Measurements from ENCODE around the gene CCDC9. TPM values are rescaled to one million over a fixed set of nuclear protein-coding genes. Genes with fewer than 3 reads are reported as not detected.

The CCDC9 gene
- total and polyA plus RNA-seq, 2 of the 13 experiments (the other 11 are each of a cell fraction or from before 2014, with no cell fraction given) = 2.9 to 6.3 TPM

DNA sequence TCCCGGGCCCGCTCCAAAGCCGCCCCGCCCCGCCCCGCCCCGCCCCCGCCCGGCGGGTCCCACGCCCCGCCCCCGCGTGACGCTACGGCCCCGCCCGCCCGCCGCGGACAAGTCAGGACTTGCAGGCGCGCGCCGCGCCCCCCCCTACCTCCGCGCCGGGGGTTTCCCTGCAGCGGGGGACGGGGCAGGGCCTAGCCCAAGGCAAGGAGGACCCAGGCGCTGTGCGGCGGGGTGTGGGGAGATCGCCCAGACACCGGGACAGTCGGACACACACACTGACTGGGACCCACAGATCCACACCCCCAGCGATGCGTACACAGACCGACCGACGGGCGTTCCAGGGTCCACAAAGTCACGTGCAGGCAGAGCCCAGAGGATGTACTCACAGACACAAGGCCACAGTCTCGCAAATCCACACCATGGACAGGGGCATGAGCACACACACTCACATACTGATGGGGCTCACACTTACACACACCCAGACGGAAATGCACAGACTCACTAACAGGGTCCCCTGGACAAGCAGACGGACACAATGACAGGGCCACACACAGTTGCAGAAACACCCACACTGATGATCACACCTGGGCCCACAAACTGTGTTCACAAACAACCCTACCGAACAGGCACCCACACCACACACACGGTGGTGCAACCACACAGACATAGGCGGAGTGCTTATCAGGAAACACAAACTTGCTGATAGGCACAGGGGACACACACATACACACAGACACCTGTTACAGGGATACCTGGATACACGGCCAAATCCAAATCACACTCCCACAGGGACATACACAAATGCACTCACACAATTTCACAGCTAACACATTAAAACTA is 24.9 kb upstream of the CCDC9 start (continued):
- TF ChIP-seq ZNF713 (CRISPR knock-in tag; IDR thresholded peaks at IDR 0.05) = 0 out of 2 replicates have a peak, but pooled peaks have one; percentile 12
- TF ChIP-seq ARID2 (CRISPR knock-in tag; IDR thresholded peaks at IDR 0.05; ENCODE audit: borderline replicate concordance) = no peak
- no peak for TF ChIP-seq PLSCR1 (CRISPR knock-in tag; IDR thresholded peaks at IDR 0.05; ENCODE audit: borderline replicate concordance)
- no peak for TF ChIP-seq EHMT2 (IDR thresholded peaks at IDR 0.05; ENCODE audit: borderline replicate concordance, low read depth, low read length)
- no peak for TF ChIP-seq ZBTB46 (CRISPR knock-in tag; IDR thresholded peaks at IDR 0.05; ENCODE audit: borderline replicate concordance)
- TF ChIP-seq ZNF501 (CRISPR knock-in tag; IDR thresholded peaks at IDR 0.05) = no peak; the same call in 1 of the 2 replicates
- TF ChIP-seq DNMT1 (CRISPR knock-in tag; IDR thresholded peaks at IDR 0.05) = no peak
- TF ChIP-seq ESRRA (CRISPR knock-in tag; IDR thresholded peaks at IDR 0.05; ENCODE audit: low read depth) = no peak; the same call in none of the 2 replicates
- TF ChIP-seq NFE2L1 (CRISPR knock-in tag; IDR thresholded peaks at IDR 0.05; ENCODE audit: borderline replicate concordance) = no peak
- no peak for TF ChIP-seq TAF15 (IDR thresholded peaks at IDR 0.05; ENCODE audit: low read depth, low read length, poor library complexity, severe bottlenecking)
- no peak for TF ChIP-seq MZF1 (CRISPR knock-in tag; IDR thresholded peaks at IDR 0.05; ENCODE audit: borderline replicate concordance)
- no peak for TF ChIP-seq ZNF7 (CRISPR knock-in tag; IDR thresholded peaks at IDR 0.05)
- no peak for TF ChIP-seq MAFK (conservative IDR thresholded peaks at IDR 0.05 in 1 of 2, IDR thresholded peaks at IDR 0.05 in 1 of 2; ENCODE audit: low read length in 2 of 2)
- peak; percentile 65; the same call in 1 of the 2 replicates for TF ChIP-seq ZNF546 (CRISPR knock-in tag; conservative IDR thresholded peaks at IDR 0.05)
- TF ChIP-seq NR2C2 (CRISPR knock-in tag; IDR thresholded peaks at IDR 0.05; ENCODE audit: borderline replicate concordance) = no peak
- TF ChIP-seq NFATC3 (CRISPR knock-in tag; IDR thresholded peaks at IDR 0.05) = no peak
- TF ChIP-seq ZNF788 (CRISPR knock-in tag; IDR thresholded peaks at IDR 0.05; ENCODE audit: borderline replicate concordance) = peak; percentile 67
- TF ChIP-seq, protein P1, sequence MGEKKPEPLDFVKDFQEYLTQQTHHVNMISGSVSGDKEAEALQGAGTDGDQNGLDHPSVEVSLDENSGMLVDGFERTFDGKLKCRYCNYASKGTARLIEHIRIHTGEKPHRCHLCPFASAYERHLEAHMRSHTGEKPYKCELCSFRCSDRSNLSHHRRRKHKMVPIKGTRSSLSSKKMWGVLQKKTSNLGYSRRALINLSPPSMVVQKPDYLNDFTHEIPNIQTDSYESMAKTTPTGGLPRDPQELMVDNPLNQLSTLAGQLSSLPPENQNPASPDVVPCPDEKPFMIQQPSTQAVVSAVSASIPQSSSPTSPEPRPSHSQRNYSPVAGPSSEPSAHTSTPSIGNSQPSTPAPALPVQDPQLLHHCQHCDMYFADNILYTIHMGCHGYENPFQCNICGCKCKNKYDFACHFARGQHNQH (CRISPR knock-in tag; IDR thresholded peaks at IDR 0.05) = no peak
- 0 out of 2 replicates have a peak, but pooled peaks have one; percentile 65 for TF ChIP-seq NPAS2 (CRISPR knock-in tag; IDR thresholded peaks at IDR 0.05; ENCODE audit: borderline replicate concordance)
- no peak for TF ChIP-seq ZSCAN20 (CRISPR knock-in tag; IDR thresholded peaks at IDR 0.05; ENCODE audit: borderline replicate concordance)
- no peak for TF ChIP-seq TMF1 (CRISPR knock-in tag; IDR thresholded peaks at IDR 0.05; ENCODE audit: low read depth)
- TF ChIP-seq BCL3 (CRISPR knock-in tag; IDR thresholded peaks at IDR 0.05) = peak; percentile 94
- no peak for TF ChIP-seq ATAD3A (CRISPR knock-in tag; IDR thresholded peaks at IDR 0.05)
- peak; percentile 92 for TF ChIP-seq SALL1 (CRISPR knock-in tag; IDR thresholded peaks at IDR 0.05)
- TF ChIP-seq ZNF224 (CRISPR knock-in tag; IDR thresholded peaks at IDR 0.05) = no peak
